Measurements from ENCODE around the gene PCDH20.

GRCh38 chr13:61417086-61417570 lies 1.5 kb upstream of the PCDH20 start:
- TF ChIP-seq, protein P1, sequence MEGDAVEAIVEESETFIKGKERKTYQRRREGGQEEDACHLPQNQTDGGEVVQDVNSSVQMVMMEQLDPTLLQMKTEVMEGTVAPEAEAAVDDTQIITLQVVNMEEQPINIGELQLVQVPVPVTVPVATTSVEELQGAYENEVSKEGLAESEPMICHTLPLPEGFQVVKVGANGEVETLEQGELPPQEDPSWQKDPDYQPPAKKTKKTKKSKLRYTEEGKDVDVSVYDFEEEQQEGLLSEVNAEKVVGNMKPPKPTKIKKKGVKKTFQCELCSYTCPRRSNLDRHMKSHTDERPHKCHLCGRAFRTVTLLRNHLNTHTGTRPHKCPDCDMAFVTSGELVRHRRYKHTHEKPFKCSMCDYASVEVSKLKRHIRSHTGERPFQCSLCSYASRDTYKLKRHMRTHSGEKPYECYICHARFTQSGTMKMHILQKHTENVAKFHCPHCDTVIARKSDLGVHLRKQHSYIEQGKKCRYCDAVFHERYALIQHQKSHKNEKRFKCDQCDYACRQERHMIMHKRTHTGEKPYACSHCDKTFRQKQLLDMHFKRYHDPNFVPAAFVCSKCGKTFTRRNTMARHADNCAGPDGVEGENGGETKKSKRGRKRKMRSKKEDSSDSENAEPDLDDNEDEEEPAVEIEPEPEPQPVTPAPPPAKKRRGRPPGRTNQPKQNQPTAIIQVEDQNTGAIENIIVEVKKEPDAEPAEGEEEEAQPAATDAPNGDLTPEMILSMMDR (IDR thresholded peaks at IDR 0.05; ENCODE audit: poor library complexity, severe bottlenecking), result no peak
- TF ChIP-seq REST (IDR thresholded peaks at IDR 0.05; ENCODE audit: borderline replicate concordance) (no peak), EZH2 (IDR thresholded peaks at IDR 0.05; ENCODE audit: borderline replicate concordance, insufficient read depth, low read length, poor library complexity, severe bottlenecking) (no peak)
